Dendritic cell treated with granulocyte-macrophage colony-stimulating factor and Interleukin-4, amounts not matched to agents 40 ng/mL and 50 ng/mL, for 4 days (primary cell): Measurements from ENCODE around the gene ERICH6.

Experiments
- H3K27ac Mint-ChIP-seq: one replicate; pipeline ENCODE4 v1.8.0; 2022; ENCODE audit warnings: mild to moderate bottlenecking, mixed read lengths
- H3K27me3 Mint-ChIP-seq: one replicate; pipeline ENCODE4 v1.8.0; 2022; ENCODE audit warnings: mild to moderate bottlenecking, mixed read lengths
- H3K36me3 Mint-ChIP-seq: one replicate; pipeline ENCODE4 v1.8.0; 2022; ENCODE audit warnings: low read depth, mixed read lengths
- H3K4me1 Mint-ChIP-seq: one replicate; pipeline ENCODE4 v1.8.0; 2022; ENCODE audit warnings: low read depth, mixed read lengths
- H3K4me3 Mint-ChIP-seq: one replicate; pipeline ENCODE4 v1.8.0; 2022; ENCODE audit warnings: mild to moderate bottlenecking, moderate library complexity, mixed read lengths
- H3K9me3 Mint-ChIP-seq: one replicate; pipeline ENCODE4 v1.8.0; 2022; ENCODE audit warnings: mixed read lengths
- intact Hi-C: fragments of 100-400 bp; cut with micrococcal nuclease; formaldehyde crosslinking; loops from one replicate; pipeline ENCODE4 v1.15.0; 2022

The ERICH6 gene

GRCh38 chr3:150682279-150682678 is 21.4 kb downstream of the ERICH6 start:
- Mint-ChIP-seq H3K27me3 (no peaks in the 10 kb centered on the region), H3K36me3 (no peaks in the 10 kb centered on the region), H3K4me1 (no peaks in the 10 kb centered on the region), H3K4me3 (no peak overlapping the region), H3K27ac (no peak overlapping the region), H3K9me3 (no peaks in the 10 kb centered on the region)
- intact Hi-C loops, result no loop called here

GRCh38 chr3:150681057-150681456 is 22.7 kb downstream of the ERICH6 start:
- Mint-ChIP-seq H3K4me1 (no peaks in the 10 kb centered on the region), H3K27ac (no peak overlapping the region), H3K9me3 (peaks cover 7% of the 10 kb centered on the region), H3K36me3 (peaks cover 2% of the 10 kb centered on the region), H3K4me3 (no peak overlapping the region), H3K27me3 (no peaks in the 10 kb centered on the region)
- intact Hi-C loops, result no loop called here

GRCh38 chr3:150680562-150680961 is 23.2 kb downstream of the ERICH6 start:
- Mint-ChIP-seq H3K4me1 (no peaks in the 10 kb centered on the region), H3K9me3 (peaks cover 12% of the 10 kb centered on the region), H3K27me3 (no peaks in the 10 kb centered on the region), H3K27ac (no peak overlapping the region), H3K4me3 (no peak overlapping the region), H3K36me3 (peaks cover 7% of the 10 kb centered on the region)
- intact Hi-C loops, result no loop called here

GRCh38 chr3:150675587-150675986 is 28.1 kb downstream of the ERICH6 start:
- Mint-ChIP-seq H3K27me3 (peaks cover 6% of the 10 kb centered on the region), H3K36me3 (peaks cover 9% of the 10 kb centered on the region), H3K4me1 (no peaks in the 10 kb centered on the region), H3K4me3 (no peak overlapping the region), H3K27ac (no peak overlapping the region), H3K9me3 (peaks cover 25% of the 10 kb centered on the region)
- intact Hi-C loops, result no loop called here

- no peak overlapping the region for H3K4me3 Mint-ChIP-seq
- intact Hi-C loops, result no loop called here
Measured at GRCh38 chr3:150673966-150674365, 29.8 kb downstream of the ERICH6 start.

GRCh38 chr3:150666167-150666566 is 37.6 kb downstream of the ERICH6 start:
- Mint-ChIP-seq H3K27ac (no peak overlapping the region), H3K9me3 (no peaks in the 10 kb centered on the region), H3K36me3 (no peaks in the 10 kb centered on the region), H3K27me3 (peaks cover 11% of the 10 kb centered on the region), H3K4me1 (peaks cover 25% of the 10 kb centered on the region), H3K4me3 (no peak overlapping the region)
- intact Hi-C loops, result no loop called here

More at GRCh38 chr3:150673966-150674365, 29.8 kb downstream of the ERICH6 start:
- H3K36me3 Mint-ChIP-seq, result peaks cover 9% of the 10 kb centered on the region
- H3K27me3 Mint-ChIP-seq, result peaks cover 6% of the 10 kb centered on the region
- H3K4me1 Mint-ChIP-seq, result no peaks in the 10 kb centered on the region
- no peak overlapping the region for H3K27ac Mint-ChIP-seq
- H3K9me3 Mint-ChIP-seq, result peaks cover 25% of the 10 kb centered on the region

- H3K27ac Mint-ChIP-seq, result no peak overlapping the region
- H3K4me1 Mint-ChIP-seq, result peaks cover 37% of the 10 kb centered on the region
- no peak overlapping the region for H3K4me3 Mint-ChIP-seq
- intact Hi-C loops, result no loop called here
- peaks cover 15% of the 10 kb centered on the region for H3K27me3 Mint-ChIP-seq
- H3K9me3 Mint-ChIP-seq, result no peaks in the 10 kb centered on the region
- no peaks in the 10 kb centered on the region for H3K36me3 Mint-ChIP-seq
Measured at GRCh38 chr3:150663461-150663860, 40.3 kb downstream of the ERICH6 start.

GRCh38 chr3:150662410-150663200 is 41.1 kb downstream of the ERICH6 start:
- intact Hi-C loops, result no loop called here
- Mint-ChIP-seq H3K9me3 (no peaks in the 10 kb centered on the region), H3K27ac (peak overlapping the region; percentile 36), H3K36me3 (no peaks in the 10 kb centered on the region), H3K27me3 (peaks cover 15% of the 10 kb centered on the region), H3K4me3 (no peak overlapping the region), H3K4me1 (peaks cover 38% of the 10 kb centered on the region)

- H3K4me1 Mint-ChIP-seq, result peaks cover 27% of the 10 kb centered on the region
- H3K9me3 Mint-ChIP-seq, result no peaks in the 10 kb centered on the region
- intact Hi-C loops, result no loop called here
- no peak overlapping the region for H3K4me3 Mint-ChIP-seq
- H3K27me3 Mint-ChIP-seq, result peaks cover 4% of the 10 kb centered on the region
- no peak overlapping the region for H3K27ac Mint-ChIP-seq
- H3K36me3 Mint-ChIP-seq, result no peaks in the 10 kb centered on the region
Measured at GRCh38 chr3:150656316-150656715, 47.4 kb downstream of the ERICH6 start.

- no peak overlapping the region for H3K4me3 Mint-ChIP-seq
- intact Hi-C loops, result no loop called here
- no peaks in the 10 kb centered on the region for H3K9me3 Mint-ChIP-seq
- peaks cover 1% of the 10 kb centered on the region for H3K27me3 Mint-ChIP-seq
- no peaks in the 10 kb centered on the region for H3K36me3 Mint-ChIP-seq
- H3K4me1 Mint-ChIP-seq, result peaks cover 15% of the 10 kb centered on the region
- H3K27ac Mint-ChIP-seq, result no peak overlapping the region
Measured at GRCh38 chr3:150653110-150653561, 50.6 kb downstream of the ERICH6 start.

- intact Hi-C loops, result no loop called here
- Mint-ChIP-seq H3K9me3 (no peaks in the 10 kb centered on the region), H3K4me1 (peaks cover 4% of the 10 kb centered on the region), H3K36me3 (no peaks in the 10 kb centered on the region), H3K4me3 (no peak overlapping the region), H3K27me3 (no peaks in the 10 kb centered on the region), H3K27ac (no peak overlapping the region)
Measured at GRCh38 chr3:150640256-150640655, 63.5 kb downstream of the ERICH6 start.

GRCh38 chr3:150639262-150639661 is 64.5 kb downstream of the ERICH6 start:
- no peaks in the 10 kb centered on the region for H3K9me3 Mint-ChIP-seq
- peaks cover 12% of the 10 kb centered on the region for H3K4me1 Mint-ChIP-seq
- intact Hi-C loops, result no loop called here

GRCh38 chr3:150636258-150636657 is 67.5 kb downstream of the ERICH6 start:
- H3K36me3 Mint-ChIP-seq, result peaks cover 22% of the 10 kb centered on the region
- no peak overlapping the region for H3K27ac Mint-ChIP-seq
- peaks cover 12% of the 10 kb centered on the region for H3K4me1 Mint-ChIP-seq
- no peaks in the 10 kb centered on the region for H3K9me3 Mint-ChIP-seq
- intact Hi-C loops, result no loop called here
- no peak overlapping the region for H3K4me3 Mint-ChIP-seq
- no peaks in the 10 kb centered on the region for H3K27me3 Mint-ChIP-seq

More at GRCh38 chr3:150639262-150639661, 64.5 kb downstream of the ERICH6 start:
- Mint-ChIP-seq H3K27me3 (no peaks in the 10 kb centered on the region), H3K36me3 (peaks cover under 1% of the 10 kb centered on the region), H3K27ac (no peak overlapping the region), H3K4me3 (no peak overlapping the region)

- H3K36me3 Mint-ChIP-seq, result peaks cover 28% of the 10 kb centered on the region
- H3K4me3 Mint-ChIP-seq, result no peak overlapping the region
- intact Hi-C loops, result no loop called here
- peaks cover 12% of the 10 kb centered on the region for H3K4me1 Mint-ChIP-seq
- H3K27me3 Mint-ChIP-seq, result no peaks in the 10 kb centered on the region
- H3K27ac Mint-ChIP-seq, result peak overlapping the region; percentile 17
- H3K9me3 Mint-ChIP-seq, result no peaks in the 10 kb centered on the region
Measured at GRCh38 chr3:150635526-150635925, 68.2 kb downstream of the ERICH6 start.

GRCh38 chr3:150635076-150635475 is 68.6 kb downstream of the ERICH6 start:
- Mint-ChIP-seq H3K4me3 (no peak overlapping the region), H3K9me3 (no peaks in the 10 kb centered on the region), H3K27me3 (no peaks in the 10 kb centered on the region), H3K4me1 (peaks cover 12% of the 10 kb centered on the region), H3K36me3 (peaks cover 33% of the 10 kb centered on the region), H3K27ac (peak overlapping the region; percentile 17)
- intact Hi-C loops, result no loop called here
